ENCODE data around the gene CHCHD6. TPM values are rescaled to one million over a fixed set of nuclear protein-coding genes. Genes with fewer than 3 reads are reported as not detected.

The CHCHD6 gene
- total RNA-seq, 4 donors from 2014 or later = 6.4 to 14.2 (median 10.3) TPM; not detected in 1

GRCh38 chr3:126932188-126932931 is 228.3 kb downstream of the CHCHD6 start:
- DNase-seq = no peak
- Histone ChIP-seq H3K4me1 (peaks cover 0 to 2% of the 10 kb centered on the region in 2 donors), H3K4me3 (no peak overlapping the region), H3K36me3 (no peaks in the 10 kb centered on the region), H3K27me3 (no peaks in the 10 kb centered on the region), H3K9me3 (no peaks in the 10 kb centered on the region), H3K27ac (no peak overlapping the region)
- intact Hi-C loops (cut with DNase I; ENCODE audit: low total_unique reads) = no loop called here
- TF ChIP-seq POLR2A (IDR thresholded peaks at IDR 0.05) (no peak), CTCF (IDR thresholded peaks at IDR 0.05) (no peak)

- H3K27me3 ChIP-seq = no peaks in the 10 kb centered on the region
- no peak overlapping the region for H3K4me3 ChIP-seq
- no peak for DNase-seq
- intact Hi-C loops (cut with DNase I; ENCODE audit: low total_unique reads) = no loop called here
- no peak for TF ChIP-seq POLR2A (IDR thresholded peaks at IDR 0.05)
- no peak for TF ChIP-seq CTCF (IDR thresholded peaks at IDR 0.05)
- no peaks in the 10 kb centered on the region for H3K36me3 ChIP-seq
- H3K27ac ChIP-seq = no peak overlapping the region
- H3K4me1 ChIP-seq = no peaks in the 10 kb centered on the region
- no peaks in the 10 kb centered on the region for H3K9me3 ChIP-seq
Observed at GRCh38 chr3:126934031-126934531, 230.0 kb downstream of the CHCHD6 start.

- H3K27me3 ChIP-seq = no peaks in the 10 kb centered on the region
- H3K36me3 ChIP-seq = no peaks in the 10 kb centered on the region
- no peak overlapping the region for H3K27ac ChIP-seq
- H3K4me1 ChIP-seq = no peaks in the 10 kb centered on the region
- intact Hi-C loops (cut with DNase I; ENCODE audit: low total_unique reads) = no loop called here
- H3K4me3 ChIP-seq = no peak overlapping the region
- DNase-seq = no peak
- no peaks in the 10 kb centered on the region for H3K9me3 ChIP-seq
- TF ChIP-seq POLR2A (IDR thresholded peaks at IDR 0.05) = no peak
- no peak for TF ChIP-seq CTCF (IDR thresholded peaks at IDR 0.05)
Observed at GRCh38 chr3:126934991-126935390, 231.0 kb downstream of the CHCHD6 start.

- H3K27me3 ChIP-seq = no peaks in the 10 kb centered on the region
- intact Hi-C loops (cut with DNase I; ENCODE audit: low total_unique reads) = no loop called here
- H3K36me3 ChIP-seq = no peaks in the 10 kb centered on the region
- H3K27ac ChIP-seq = no peak overlapping the region
- H3K4me1 ChIP-seq = no peaks in the 10 kb centered on the region
- no peak for TF ChIP-seq POLR2A (IDR thresholded peaks at IDR 0.05)
- TF ChIP-seq CTCF (IDR thresholded peaks at IDR 0.05) = no peak
- H3K9me3 ChIP-seq = no peaks in the 10 kb centered on the region
- no peak overlapping the region for H3K4me3 ChIP-seq
- no peak for DNase-seq
Observed at GRCh38 chr3:126935756-126936509, 231.9 kb downstream of the CHCHD6 start.

- Histone ChIP-seq H3K27ac (no peak overlapping the region), H3K4me3 (no peak overlapping the region), H3K36me3 (no peaks in the 10 kb centered on the region), H3K4me1 (no peaks in the 10 kb centered on the region), H3K9me3 (no peaks in the 10 kb centered on the region), H3K27me3 (no peaks in the 10 kb centered on the region)
- no peak for TF ChIP-seq POLR2A (IDR thresholded peaks at IDR 0.05)
- no peak for TF ChIP-seq CTCF (IDR thresholded peaks at IDR 0.05)
- intact Hi-C loops (cut with DNase I; ENCODE audit: low total_unique reads) = no loop called here
- DNase-seq = no peak
Observed at GRCh38 chr3:126936853-126937425, 232.9 kb downstream of the CHCHD6 start.
